HepG2 (cell line): ENCODE results near the gene MAN2A2. TPM values are rescaled to one million over a fixed set of nuclear protein-coding genes. Genes with fewer than 3 reads are reported as not detected.
A peak's percentile ranks its signal among the peaks of the same experiment; 100 is the strongest.

Source experiments
- ARNT2 ChIP-seq: sonication (generic); formaldehyde crosslinking; IDR thresholded peaks from 2 replicates; pipeline ENCODE4 v1.8.0; 2022; ENCODE audit warnings: mild to moderate bottlenecking, low read depth, missing genetic modification reagents, moderate library complexity
- CBX1 ChIP-seq: IDR thresholded peaks from one replicate; pipeline ENCODE4 v1.6.1; 2016; ENCODE audit warnings: antibody characterized with exemption, low read depth
- DNMT1 ChIP-seq: sonication (generic); formaldehyde crosslinking; IDR thresholded peaks from 2 replicates; pipeline ENCODE4 v1.5.1; 2020; ENCODE audit warnings: mild to moderate bottlenecking, missing genetic modification reagents
- ELF1 ChIP-seq: sonication (generic); formaldehyde crosslinking; IDR thresholded peaks from 2 replicates; pipeline ENCODE4 v1.4.0; 2020; ENCODE audit warnings: missing genetic modification reagents
- HDAC1 ChIP-seq: sonication (generic); formaldehyde crosslinking; IDR thresholded peaks from 2 replicates; pipeline ENCODE4 v1.5.1; 2020; ENCODE audit warnings: mild to moderate bottlenecking, missing genetic modification reagents
- ISX ChIP-seq: sonication (generic); formaldehyde crosslinking; conservative IDR thresholded peaks from 2 replicates; pipeline ENCODE4 v1.5.0; 2020; ENCODE audit warnings: missing genetic modification reagents
- KDM3A ChIP-seq: IDR thresholded peaks from 2 replicates; pipeline ENCODE4 v1.6.1; 2018; ENCODE audit warnings: low read depth, missing compliant biosample characterization
- KDM5B ChIP-seq: sonication (generic); formaldehyde crosslinking; IDR thresholded peaks from 2 replicates; pipeline ENCODE4 v1.4.0; 2020; ENCODE audit warnings: missing genetic modification reagents, mild to moderate bottlenecking, borderline replicate concordance
- KDM6A ChIP-seq: IDR thresholded peaks from 2 replicates; pipeline ENCODE4 v1.6.1; 2016; ENCODE audit warnings: low read depth
- MEF2D ChIP-seq: sonication (generic); formaldehyde crosslinking; IDR thresholded peaks from 2 replicates; pipeline ENCODE4 v1.5.1; 2020; ENCODE audit warnings: mild to moderate bottlenecking, missing genetic modification reagents
- NFKBIZ ChIP-seq: IDR thresholded peaks from 2 replicates; pipeline ENCODE4 v1.6.1; 2018; ENCODE audit warnings: missing genetic modification reagents, missing compliant biosample characterization
- ZNF20 ChIP-seq: sonication (generic); formaldehyde crosslinking; IDR thresholded peaks from 2 replicates; pipeline ENCODE4 v1.4.0; 2020; ENCODE audit warnings: mild to moderate bottlenecking, moderate library complexity, missing genetic modification reagents
- ZNF264 ChIP-seq: sonication (generic); formaldehyde crosslinking; IDR thresholded peaks from 2 replicates; pipeline ENCODE4 v1.4.0; 2020; ENCODE audit warnings: missing genetic modification reagents
- ZNF605 ChIP-seq: sonication (generic); formaldehyde crosslinking; IDR thresholded peaks from 2 replicates; pipeline ENCODE4 v1.8.0; 2022; ENCODE audit warnings: mild to moderate bottlenecking, missing genetic modification reagents
- ZSCAN21 ChIP-seq: sonication (generic); formaldehyde crosslinking; IDR thresholded peaks from 2 replicates; pipeline ENCODE4 v1.8.0; 2022; ENCODE audit warnings: mild to moderate bottlenecking, missing genetic modification reagents, moderate library complexity, borderline replicate concordance
- polyA plus RNA-seq, 8 experiments: library from polyadenylated mRNA; depleted of rRNA in 3 of 8; stranded (reverse) in 7 of 8; unstranded in 1 of 8; fragments of >200 nt; fragmentation: Illumina TruSeq in 4 of 8; extraction: Trizol in 4 of 8; gene quantifications; 2 replicates each; pipeline versions ENCODE4 v1.2.1 to v1.2.3, GENCODE V29; 2011 to 2016; ENCODE audit warnings: low read depth in 4 of 8, missing spikeins in 1 of 8, mixed read lengths in 1 of 8; ENCODE audit not compliant: insufficient read depth in 1 of 8
- total RNA-seq, 5 experiments: library from RNA; depleted of rRNA; stranded (reverse); fragments of >200 nt; fragmentation: Illumina TruSeq; extraction: Trizol; gene quantifications; 2 replicates each; pipeline ENCODE4 v1.2.3, GENCODE V29; 2016; ENCODE audit warnings: low read depth in 1 of 5
- TF ChIP-seq, protein P1 (sequence below): sonication (generic); formaldehyde crosslinking; IDR thresholded peaks from 2 replicates; pipeline ENCODE4 v1.4.0; 2020; ENCODE audit warnings: mild to moderate bottlenecking, missing genetic modification reagents
- TF ChIP-seq, protein P2 (sequence below): IDR thresholded peaks from 2 replicates; pipeline ENCODE4 v1.6.1; 2016; ENCODE audit warnings: control low read depth
- TF ChIP-seq, protein P3 (sequence below): sonication (generic); formaldehyde crosslinking; IDR thresholded peaks from 2 replicates; pipeline ENCODE4 v1.8.0; 2022; ENCODE audit warnings: missing genetic modification reagents, mild to moderate bottlenecking, inconsistent platforms, borderline replicate concordance
- TF ChIP-seq, protein P4 (sequence below): sonication (generic); formaldehyde crosslinking; IDR thresholded peaks from 2 replicates; pipeline ENCODE4 v1.9.0; 2021; ENCODE audit warnings: missing genetic modification reagents, borderline replicate concordance

MAN2A2 gene
- total and polyA plus RNA-seq, 2 of the 13 experiments (the other 11 are each of a cell fraction or from before 2014, with no cell fraction given) = 17.5 to 51.5 TPM

GRCh38 chr15:90859234-90860131, 43.6 kb upstream of the MAN2A2 start (continued):
- TF ChIP-seq, protein P1, sequence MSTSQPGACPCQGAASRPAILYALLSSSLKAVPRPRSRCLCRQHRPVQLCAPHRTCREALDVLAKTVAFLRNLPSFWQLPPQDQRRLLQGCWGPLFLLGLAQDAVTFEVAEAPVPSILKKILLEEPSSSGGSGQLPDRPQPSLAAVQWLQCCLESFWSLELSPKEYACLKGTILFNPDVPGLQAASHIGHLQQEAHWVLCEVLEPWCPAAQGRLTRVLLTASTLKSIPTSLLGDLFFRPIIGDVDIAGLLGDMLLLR = no peak
- no peak for TF ChIP-seq ELF1
- no peak for TF ChIP-seq KDM3A (CRISPR knock-in tag)
- 0 out of 2 replicates have a peak, but pooled peaks have one; percentile 22 for TF ChIP-seq ZNF264 (CRISPR knock-in tag)
- TF ChIP-seq CBX1 = no peak
- no peak for TF ChIP-seq ISX (CRISPR knock-in tag)
- TF ChIP-seq KDM6A (CRISPR knock-in tag) = no peak
- TF ChIP-seq, protein P2, sequence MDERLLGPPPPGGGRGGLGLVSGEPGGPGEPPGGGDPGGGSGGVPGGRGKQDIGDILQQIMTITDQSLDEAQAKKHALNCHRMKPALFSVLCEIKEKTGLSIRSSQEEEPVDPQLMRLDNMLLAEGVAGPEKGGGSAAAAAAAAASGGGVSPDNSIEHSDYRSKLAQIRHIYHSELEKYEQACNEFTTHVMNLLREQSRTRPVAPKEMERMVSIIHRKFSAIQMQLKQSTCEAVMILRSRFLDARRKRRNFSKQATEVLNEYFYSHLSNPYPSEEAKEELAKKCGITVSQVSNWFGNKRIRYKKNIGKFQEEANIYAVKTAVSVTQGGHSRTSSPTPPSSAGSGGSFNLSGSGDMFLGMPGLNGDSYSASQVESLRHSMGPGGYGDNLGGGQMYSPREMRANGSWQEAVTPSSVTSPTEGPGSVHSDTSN (CRISPR knock-in tag) = no peak
- TF ChIP-seq MEF2D (CRISPR knock-in tag) = no peak
- TF ChIP-seq ZNF605 (CRISPR knock-in tag) = no peak
- TF ChIP-seq ZNF20 (CRISPR knock-in tag) = no peak
- peak; percentile 53; the same call in 1 of the 2 replicates for TF ChIP-seq NFKBIZ (CRISPR knock-in tag)
- no peak for TF ChIP-seq DNMT1
- TF ChIP-seq ARNT2 (CRISPR knock-in tag) = 0 out of 2 replicates have a peak, but pooled peaks have one; percentile 42
- 0 out of 2 replicates have a peak, but pooled peaks have one; percentile 27 for TF ChIP-seq HDAC1
- TF ChIP-seq, protein P3, sequence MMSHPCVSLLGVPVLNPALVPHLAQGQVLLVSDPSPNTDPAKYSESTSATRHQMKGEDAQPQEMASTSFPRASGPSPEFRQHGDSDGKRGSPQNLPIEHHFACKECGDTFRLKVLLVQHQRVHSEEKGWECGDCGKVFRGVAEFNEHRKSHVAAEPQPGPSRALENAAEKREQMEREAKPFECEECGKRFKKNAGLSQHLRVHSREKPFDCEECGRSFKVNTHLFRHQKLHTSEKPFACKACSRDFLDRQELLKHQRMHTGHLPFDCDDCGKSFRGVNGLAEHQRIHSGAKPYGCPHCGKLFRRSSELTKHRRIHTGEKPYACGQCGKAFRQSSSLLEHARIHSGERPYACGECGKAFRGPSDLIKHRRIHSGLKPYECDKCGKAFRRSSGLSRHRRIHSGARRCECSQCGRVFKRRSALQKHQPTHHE (CRISPR knock-in tag) = no peak
- TF ChIP-seq, protein P4, sequence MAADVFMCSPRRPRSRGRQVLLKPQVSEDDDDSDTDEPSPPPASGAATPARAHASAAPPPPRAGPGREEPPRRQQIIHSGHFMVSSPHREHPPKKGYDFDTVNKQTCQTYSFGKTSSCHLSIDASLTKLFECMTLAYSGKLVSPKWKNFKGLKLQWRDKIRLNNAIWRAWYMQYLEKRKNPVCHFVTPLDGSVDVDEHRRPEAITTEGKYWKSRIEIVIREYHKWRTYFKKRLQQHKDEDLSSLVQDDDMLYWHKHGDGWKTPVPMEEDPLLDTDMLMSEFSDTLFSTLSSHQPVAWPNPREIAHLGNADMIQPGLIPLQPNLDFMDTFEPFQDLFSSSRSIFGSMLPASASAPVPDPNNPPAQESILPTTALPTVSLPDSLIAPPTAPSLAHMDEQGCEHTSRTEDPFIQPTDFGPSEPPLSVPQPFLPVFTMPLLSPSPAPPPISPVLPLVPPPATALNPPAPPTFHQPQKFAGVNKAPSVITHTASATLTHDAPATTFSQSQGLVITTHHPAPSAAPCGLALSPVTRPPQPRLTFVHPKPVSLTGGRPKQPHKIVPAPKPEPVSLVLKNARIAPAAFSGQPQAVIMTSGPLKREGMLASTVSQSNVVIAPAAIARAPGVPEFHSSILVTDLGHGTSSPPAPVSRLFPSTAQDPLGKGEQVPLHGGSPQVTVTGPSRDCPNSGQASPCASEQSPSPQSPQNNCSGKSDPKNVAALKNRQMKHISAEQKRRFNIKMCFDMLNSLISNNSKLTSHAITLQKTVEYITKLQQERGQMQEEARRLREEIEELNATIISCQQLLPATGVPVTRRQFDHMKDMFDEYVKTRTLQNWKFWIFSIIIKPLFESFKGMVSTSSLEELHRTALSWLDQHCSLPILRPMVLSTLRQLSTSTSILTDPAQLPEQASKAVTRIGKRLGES (CRISPR knock-in tag) = no peak
- TF ChIP-seq ZSCAN21 (CRISPR knock-in tag) = peak; percentile 26; the same call in 1 of the 2 replicates
- TF ChIP-seq KDM5B (CRISPR knock-in tag) = peak; percentile 48
